ENCODE measurements around the gene RASGEF1C. TPM values are rescaled to one million over a fixed set of nuclear protein-coding genes. Genes with fewer than 3 reads are reported as not detected.
A peak's percentile ranks its signal among the peaks of the same experiment; 100 is the strongest.

Gene RASGEF1C
- total RNA-seq, 1 experiment from 2014 or later: 0.29 TPM

GRCh38 chr5:180071531-180072255 lies 137.3 kb downstream of the RASGEF1C start, which contains the start of gene RNF130:
RNF130 (minus strand) TSS chr5:180071759; CDS start chr5:180071702, 57 bp downstream.
- CTCF ChIA-PET: no interaction called here

DNA sequence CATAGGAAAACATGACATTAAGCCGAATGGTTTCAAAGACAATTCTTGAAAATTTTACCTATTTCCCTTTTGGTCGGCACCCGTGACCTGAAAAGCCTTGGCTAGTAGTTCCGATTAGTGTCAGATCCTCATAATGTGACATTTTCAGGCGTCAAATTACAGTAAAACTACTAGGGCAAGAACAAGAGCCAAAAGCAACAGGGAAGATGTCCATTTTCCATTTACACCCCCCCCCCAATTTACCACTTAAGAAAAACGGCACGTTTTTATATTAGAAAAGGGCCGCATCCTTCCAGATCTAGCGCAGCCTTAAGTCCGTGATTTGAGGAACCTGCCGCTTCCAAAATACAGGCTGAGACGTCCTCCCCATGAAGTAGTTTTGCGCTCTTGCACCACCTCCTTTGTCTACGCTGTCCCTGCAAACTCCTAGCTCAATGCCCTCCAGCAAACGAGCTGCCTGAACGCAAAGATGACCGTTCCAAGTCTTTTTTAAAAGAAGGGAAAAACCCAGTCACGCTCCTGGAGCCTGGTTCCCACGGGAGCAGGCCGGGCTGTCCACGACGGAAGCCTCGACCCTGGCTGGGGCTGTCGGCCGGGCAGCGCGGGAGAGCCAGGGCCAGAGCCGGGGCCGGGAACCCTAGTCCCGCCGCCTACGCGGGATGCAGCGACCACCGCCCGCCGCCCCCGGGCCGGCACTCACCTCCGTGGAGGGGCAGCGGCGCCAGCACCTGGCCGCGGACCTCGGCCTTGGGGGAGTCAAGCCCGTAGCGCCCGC lies 138.1 kb downstream of the RASGEF1C start:
- Histone ChIP-seq H3K9me2 (replicated peaks; ENCODE audit: low read length) (no peaks in the 10 kb centered on the region), H3K4me2 (ENCODE audit: low read length) (peak overlapping the region; percentile 95), H3K9ac (ENCODE audit: low read length) (peak overlapping the region; percentile 72), H2AFZ (ENCODE audit: low read length) (peak overlapping the region; percentile 61), H3K27me3 (ENCODE audit: low read length) (no peaks in the 10 kb centered on the region), H3K9me3 (ENCODE audit: low read length) (no peaks in the 10 kb centered on the region), H3K36me3 (ENCODE audit: low read depth, low read length) (no peaks in the 10 kb centered on the region), H3F3A (ENCODE audit: low read length, unreplicated experiment) (no peaks in the 10 kb centered on the region), H3K4me1 (ENCODE audit: insufficient read depth, low read length) (peaks cover 30% of the 10 kb centered on the region), H3K4me3 (ENCODE audit: low read length) (peak overlapping the region; percentile 77), H3K79me2 (ENCODE audit: low read length) (peaks cover 50% of the 10 kb centered on the region), H3K27ac (ENCODE audit: low read length) (no peak overlapping the region), H4K20me1 (ENCODE audit: low read length) (0 out of 2 replicates have a peak, but pooled peaks cover 14% of the 10 kb centered on the region)
- BruUV-seq (replicated peaks): TSS peak; percentile 44
- intact Hi-C loops (cut with micrococcal nuclease): loop anchor here (5.0 kb wide), 1 partner anchor 84 kb away; no protein-coding TSS in a partner anchor
- CTCF ChIA-PET: no interaction called here
- peak; percentile 37 for ATAC-seq
- TF ChIP-seq, protein P1, sequence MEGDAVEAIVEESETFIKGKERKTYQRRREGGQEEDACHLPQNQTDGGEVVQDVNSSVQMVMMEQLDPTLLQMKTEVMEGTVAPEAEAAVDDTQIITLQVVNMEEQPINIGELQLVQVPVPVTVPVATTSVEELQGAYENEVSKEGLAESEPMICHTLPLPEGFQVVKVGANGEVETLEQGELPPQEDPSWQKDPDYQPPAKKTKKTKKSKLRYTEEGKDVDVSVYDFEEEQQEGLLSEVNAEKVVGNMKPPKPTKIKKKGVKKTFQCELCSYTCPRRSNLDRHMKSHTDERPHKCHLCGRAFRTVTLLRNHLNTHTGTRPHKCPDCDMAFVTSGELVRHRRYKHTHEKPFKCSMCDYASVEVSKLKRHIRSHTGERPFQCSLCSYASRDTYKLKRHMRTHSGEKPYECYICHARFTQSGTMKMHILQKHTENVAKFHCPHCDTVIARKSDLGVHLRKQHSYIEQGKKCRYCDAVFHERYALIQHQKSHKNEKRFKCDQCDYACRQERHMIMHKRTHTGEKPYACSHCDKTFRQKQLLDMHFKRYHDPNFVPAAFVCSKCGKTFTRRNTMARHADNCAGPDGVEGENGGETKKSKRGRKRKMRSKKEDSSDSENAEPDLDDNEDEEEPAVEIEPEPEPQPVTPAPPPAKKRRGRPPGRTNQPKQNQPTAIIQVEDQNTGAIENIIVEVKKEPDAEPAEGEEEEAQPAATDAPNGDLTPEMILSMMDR (conservative IDR thresholded peaks at IDR 0.05; ENCODE audit: low read depth, low read length): no peak
- POLR2A ChIA-PET (ENCODE audit: unreplicated experiment): interaction anchor here (0.6 kb wide), 2 partner anchors 9 to 424 kb away, joined by 3 to 5 read pairs; no protein-coding TSS in a partner anchor
- DNase-seq: peak; percentile 37

More at GRCh38 chr5:180071531-180072255, 137.3 kb downstream of the RASGEF1C start, which contains the start of gene RNF130:
- Histone ChIP-seq H3K9ac (ENCODE audit: low read length) (peak within 1 kb of the TSS; percentile 79), H2AFZ (ENCODE audit: low read length) (peak within 1 kb of the TSS; percentile 75), H3K4me1 (ENCODE audit: insufficient read depth, low read length) (peaks cover 30% of the 10 kb centered on the region), H3K36me3 (ENCODE audit: low read depth, low read length) (no peaks in the 10 kb centered on the region), H3K4me2 (ENCODE audit: low read length) (peak within 1 kb of the TSS; percentile 95), H4K20me1 (ENCODE audit: low read length) (0 out of 2 replicates have a peak, but pooled peaks cover 14% of the 10 kb centered on the region), H3K27me3 (ENCODE audit: low read length) (no peaks in the 10 kb centered on the region), H3K27ac (ENCODE audit: low read length) (peak within 1 kb of the TSS; percentile 47; the same call in 1 of the 2 replicates), H3K79me2 (ENCODE audit: low read length) (peaks cover 45% of the 10 kb centered on the region), H3K9me2 (replicated peaks; ENCODE audit: low read length) (no peaks in the 10 kb centered on the region), H3K9me3 (ENCODE audit: low read length) (no peaks in the 10 kb centered on the region), H3F3A (ENCODE audit: low read length, unreplicated experiment) (no peaks in the 10 kb centered on the region), H3K4me3 (ENCODE audit: low read length) (peak within 1 kb of the TSS; percentile 77)
- ATAC-seq: peak; percentile 65
- DNase-seq: peak; percentile 84
- BruUV-seq (replicated peaks): no TSS peak
- POLR2A ChIA-PET (ENCODE audit: unreplicated experiment): interaction anchor here (0.6 kb wide), 2 partner anchors 8 to 423 kb away, joined by 3 to 5 read pairs; no protein-coding TSS in a partner anchor
- TF ChIP-seq, protein P1 (conservative IDR thresholded peaks at IDR 0.05; ENCODE audit: low read depth, low read length): no peak
- TF ChIP-seq EZH2phosphoT487 (IDR thresholded peaks at IDR 0.05; ENCODE audit: borderline replicate concordance, low read length) (no peak), EZH2 (IDR thresholded peaks at IDR 0.05; ENCODE audit: low read length, unreplicated experiment) (no peak)
- intact Hi-C loops (cut with micrococcal nuclease): loop anchor here (5.0 kb wide), 1 partner anchor 84 kb away; no protein-coding TSS in a partner anchor

All from PC-3 (cell line).